ENCODE measurements around the gene HSD17B14. TPM values are rescaled to one million over a fixed set of nuclear protein-coding genes. Genes with fewer than 3 reads are reported as not detected.
"Not testable (repeated sequence)": the region's sequence is repeated elsewhere in the genome, so short reads cannot be mapped to it uniquely, and the experiment has no call there.

Gene HSD17B14
- 0.59 TPM in 1 of 2 replicates, not detected in the other for total RNA-seq
- 5.5 TPM for polyA plus RNA-seq (2012)

DNA sequence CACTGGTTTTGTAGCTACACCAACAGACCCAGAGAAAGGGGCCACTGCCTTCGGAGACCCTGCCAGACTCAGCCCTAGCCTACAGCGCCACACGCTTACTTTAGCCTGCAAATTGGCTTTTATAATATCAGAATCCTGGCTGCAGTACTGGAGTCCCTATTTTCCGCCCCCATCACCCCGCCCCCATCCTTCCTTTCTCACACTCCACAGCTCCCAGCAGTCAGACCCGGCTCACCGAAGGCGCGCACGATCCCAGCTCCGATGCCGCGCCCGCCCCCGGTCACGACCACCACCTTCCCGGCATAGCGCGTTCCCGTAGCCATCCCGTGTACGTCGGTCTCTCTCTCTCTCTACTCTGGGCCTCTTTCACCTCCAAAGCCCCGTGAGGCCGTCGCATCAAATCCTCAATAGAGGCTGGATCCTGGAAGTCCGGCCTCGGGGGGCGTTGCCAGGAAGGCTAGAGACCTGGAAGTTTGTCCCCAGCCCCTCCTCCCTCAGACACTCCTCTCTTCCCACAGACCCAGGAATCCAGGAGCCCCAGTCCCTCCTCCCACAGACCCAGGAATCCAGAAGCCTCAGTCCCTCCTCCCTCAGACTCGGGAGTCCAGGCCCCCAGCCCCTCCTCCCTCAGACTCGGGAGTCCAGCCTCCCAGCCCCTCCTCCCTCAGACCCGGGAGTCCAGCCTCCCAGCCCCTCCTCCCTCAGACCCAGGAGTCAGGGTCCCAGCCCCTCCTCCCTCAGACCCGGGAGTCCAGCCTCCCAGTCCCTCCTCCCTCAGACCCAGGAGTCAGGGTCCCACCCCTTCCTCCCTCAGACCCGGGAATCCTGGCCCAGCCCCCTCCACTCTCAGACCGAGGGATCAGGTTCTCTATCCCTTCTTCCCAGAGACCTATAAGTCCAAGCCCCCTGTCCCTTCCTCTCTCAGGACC, at the start of gene HSD17B14:
TSS of gene HSD17B14 (minus strand) at position 403 of the 929 bp plus-strand sequence. CDS start at position 323, 80 bp downstream.
- DNase-seq (ENCODE audit: low read depth): no peak

DNA sequence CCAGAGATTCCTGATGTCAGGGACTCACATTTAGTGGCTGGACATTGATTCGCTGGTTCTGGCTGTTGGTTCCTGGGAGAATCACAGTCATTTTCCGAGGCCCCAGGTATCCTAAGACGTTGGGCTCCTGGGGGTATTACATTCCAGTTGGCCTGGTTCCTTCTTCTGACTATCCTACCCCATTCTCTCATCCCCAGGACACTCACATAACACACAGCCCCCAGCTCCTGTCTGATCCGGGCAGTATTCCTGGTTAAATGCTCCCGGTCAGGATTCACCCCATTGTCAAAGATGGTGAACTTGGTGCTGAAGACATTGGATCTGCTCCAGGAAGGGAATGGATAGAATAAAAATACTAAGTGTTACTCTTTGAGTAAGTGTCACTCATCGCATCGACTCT, 47.4 kb upstream of the HSD17B14 start:
- DNase-seq (ENCODE audit: low read depth): no peak

DNA sequence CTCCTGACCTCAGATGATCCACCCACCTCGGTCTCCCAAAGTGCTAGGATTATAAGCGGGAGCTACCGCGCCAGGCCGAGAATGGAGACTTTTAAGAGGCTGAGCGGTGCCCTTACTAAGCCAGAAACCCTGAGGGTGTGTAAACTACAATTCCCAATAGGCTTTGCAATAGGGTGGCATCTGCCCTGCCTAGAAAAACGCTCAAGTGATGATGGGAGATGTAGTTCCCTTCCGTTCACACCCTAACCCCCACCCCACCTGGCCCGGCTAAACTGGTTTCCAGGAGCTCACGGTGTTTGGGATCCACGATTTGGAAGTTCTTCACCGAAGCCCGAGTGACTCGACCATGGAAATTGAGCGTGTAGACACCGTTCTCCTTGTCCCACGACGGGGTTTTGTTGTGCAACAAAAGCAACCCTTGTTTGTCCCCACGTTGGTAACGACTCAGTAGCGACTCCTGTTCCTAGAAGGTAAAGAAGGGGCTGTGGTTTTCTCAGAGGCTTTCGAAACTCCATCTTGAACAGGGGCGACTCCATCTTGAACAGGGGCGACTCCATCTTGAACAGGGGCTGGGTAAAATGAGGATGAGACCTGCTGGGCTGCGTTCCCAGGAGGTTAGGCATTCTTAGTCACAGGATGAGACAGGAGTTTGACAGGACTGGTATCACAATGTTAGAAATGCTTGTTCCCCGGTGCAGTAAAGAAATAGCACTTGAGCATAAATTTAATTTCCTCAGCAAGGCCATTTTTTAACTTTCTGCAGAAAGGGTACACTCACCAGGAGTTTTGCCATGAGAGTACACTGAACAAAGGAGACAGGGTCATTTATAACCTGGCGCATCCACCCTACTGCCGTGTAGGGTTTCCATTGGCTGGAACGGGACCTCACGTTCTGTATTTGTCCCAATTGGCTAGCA, 45.7 kb upstream of the HSD17B14 start:
- DNase-seq (ENCODE audit: low read depth): no peak

DNA sequence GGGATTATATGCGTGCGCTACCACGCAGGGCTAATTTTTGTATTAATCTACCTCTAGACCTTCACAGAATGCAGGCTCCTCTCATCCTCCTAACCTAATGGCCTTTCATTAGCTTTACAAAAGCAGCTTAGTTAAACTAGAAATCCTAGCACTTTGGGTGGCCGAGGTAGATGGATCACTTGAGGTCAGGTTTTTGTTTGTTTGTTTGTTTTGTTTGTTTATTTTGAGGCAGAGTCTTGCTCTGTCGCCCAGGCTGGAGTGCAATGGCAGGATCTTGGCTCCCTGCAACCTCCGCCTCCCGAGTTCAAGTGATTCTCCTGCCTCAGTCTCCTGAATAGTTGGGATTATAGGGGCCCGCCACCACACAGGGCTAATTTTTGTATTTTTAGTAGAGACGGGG, 43.4 kb upstream of the HSD17B14 start:
- not testable (repeated sequence) for DNase-seq (ENCODE audit: low read depth)

DNA sequence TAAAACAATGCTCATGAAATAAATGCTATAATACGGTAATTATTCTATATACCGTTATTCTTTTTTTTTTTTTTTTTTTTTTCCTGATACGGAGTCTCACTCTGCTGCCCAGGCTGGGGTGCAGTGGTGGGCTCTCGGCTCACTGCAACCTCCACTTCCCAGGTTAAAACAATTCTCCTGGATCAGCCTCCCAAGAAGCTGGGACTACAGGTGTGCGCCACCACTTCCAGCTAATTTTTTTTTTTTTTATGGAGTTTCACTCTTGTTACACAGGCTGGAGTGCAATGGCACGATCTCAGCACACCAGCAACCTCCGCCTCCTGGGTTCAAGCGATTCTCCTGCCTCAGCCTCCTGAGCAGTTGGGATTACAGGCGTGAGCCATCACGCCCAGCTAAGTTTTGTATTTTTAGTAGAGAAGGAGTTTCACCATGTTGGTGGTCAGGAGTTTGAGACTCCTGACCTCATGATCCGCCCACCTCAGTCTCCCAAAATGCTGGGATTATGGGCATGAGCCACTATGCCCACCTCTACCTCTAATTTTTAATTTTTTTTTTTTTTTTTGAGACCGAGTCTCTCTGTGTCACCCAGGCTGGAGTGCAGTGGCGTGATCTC, 42.8 kb upstream of the HSD17B14 start:
- DNase-seq (ENCODE audit: low read depth): no peak

DNA sequence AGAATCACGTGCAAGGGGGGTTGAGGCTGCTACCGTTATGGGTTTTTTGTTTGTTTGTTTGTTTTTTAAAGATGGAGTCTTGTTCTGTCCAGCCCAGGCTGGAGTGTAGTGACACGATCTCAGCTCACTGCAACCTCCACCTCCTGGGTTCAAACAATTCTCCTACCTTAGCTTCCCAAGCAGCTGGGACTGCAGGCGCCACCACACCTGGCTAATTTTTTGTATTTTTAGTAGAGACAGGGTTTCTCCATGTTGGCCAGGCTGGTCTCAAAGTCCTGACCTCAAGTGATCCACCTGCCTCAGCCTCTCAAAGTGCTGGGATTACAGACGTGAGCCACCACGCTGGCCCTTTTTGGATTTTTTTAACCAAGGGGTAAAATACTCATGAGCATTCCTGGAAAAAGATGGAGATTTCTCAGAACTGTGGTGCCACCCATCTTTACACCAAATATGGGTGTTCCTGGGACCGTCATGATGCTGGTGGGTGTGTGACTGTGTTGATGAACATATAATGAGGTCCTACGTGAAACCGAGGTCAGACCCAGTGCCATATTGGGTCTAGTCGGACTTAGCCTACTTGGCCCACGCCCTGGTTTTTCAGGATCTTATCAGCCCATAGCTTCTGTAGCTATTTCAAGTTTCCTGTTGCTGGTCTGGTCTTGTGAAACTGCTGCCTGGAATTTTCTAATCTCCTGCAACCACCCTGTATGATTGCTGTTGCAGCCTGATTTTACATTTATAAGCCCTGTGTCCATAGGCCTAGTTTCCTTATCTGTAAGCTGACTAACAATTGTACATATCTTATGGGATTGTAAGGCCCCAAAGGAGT, 42.1 kb upstream of the HSD17B14 start:
- no peak for DNase-seq (ENCODE audit: low read depth)

DNA sequence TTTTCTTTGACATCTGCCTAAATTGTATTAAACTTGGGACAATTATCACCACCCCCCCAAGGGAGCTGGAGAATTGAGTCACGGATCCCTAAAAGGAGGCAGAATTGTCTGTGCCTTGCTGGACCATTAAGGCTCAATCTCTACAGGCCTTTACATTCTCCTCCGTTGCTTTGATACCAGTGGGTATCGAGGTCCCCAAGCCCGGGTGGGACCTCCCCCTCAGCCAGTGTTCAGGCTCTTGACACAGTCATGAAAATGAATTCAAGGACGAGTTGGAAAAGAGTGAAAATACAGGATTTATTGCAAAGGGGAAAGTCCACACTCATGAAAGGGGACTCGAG, 41.5 kb upstream of the HSD17B14 start:
- DNase-seq (ENCODE audit: low read depth): no peak

DNA sequence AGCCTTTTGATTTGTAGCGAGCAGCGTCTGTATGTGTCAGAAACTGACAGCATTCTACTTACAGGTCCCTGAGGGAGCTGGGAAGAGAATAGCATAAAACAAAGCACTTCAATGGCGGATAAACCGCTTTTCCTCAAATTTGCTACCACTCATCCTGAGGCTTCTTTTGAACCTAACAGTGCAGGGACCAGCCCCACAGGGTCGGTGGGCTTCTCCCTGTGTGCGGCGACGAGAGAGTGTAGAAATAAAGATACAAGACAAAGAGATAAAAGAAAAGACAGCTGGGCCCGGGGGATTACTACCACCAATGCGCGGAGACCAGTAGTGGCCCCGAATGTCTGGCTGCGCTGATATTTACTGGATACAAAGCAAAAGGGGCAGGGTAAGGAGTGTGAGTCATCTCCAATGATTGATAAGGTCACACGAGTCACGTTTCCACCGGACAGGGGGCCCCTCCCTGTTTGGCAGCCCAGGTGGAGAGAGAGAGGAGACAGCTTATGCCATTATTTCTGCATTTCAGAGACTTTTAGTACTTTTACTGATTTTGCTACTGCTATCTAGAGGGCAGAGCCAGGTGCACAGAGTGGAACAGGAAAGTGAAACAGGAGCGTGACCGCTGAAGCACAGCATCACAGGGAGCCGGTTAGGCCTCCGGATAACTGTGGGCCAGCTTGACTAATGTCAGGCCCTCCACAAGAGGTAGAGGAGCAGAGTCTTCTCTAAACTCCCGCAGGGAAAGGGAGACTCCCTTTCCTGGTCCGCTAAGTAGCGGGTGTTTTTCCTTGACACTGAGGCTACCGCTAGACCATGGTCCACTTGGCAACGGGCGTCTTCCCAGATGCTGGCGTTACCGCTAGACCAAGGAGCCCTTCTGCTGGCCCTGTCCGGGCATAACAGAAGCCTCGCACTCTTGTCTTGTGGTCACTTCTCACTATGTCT, 40.0 kb upstream of the HSD17B14 start:
- not testable (repeated sequence) for DNase-seq (ENCODE audit: low read depth)

DNA sequence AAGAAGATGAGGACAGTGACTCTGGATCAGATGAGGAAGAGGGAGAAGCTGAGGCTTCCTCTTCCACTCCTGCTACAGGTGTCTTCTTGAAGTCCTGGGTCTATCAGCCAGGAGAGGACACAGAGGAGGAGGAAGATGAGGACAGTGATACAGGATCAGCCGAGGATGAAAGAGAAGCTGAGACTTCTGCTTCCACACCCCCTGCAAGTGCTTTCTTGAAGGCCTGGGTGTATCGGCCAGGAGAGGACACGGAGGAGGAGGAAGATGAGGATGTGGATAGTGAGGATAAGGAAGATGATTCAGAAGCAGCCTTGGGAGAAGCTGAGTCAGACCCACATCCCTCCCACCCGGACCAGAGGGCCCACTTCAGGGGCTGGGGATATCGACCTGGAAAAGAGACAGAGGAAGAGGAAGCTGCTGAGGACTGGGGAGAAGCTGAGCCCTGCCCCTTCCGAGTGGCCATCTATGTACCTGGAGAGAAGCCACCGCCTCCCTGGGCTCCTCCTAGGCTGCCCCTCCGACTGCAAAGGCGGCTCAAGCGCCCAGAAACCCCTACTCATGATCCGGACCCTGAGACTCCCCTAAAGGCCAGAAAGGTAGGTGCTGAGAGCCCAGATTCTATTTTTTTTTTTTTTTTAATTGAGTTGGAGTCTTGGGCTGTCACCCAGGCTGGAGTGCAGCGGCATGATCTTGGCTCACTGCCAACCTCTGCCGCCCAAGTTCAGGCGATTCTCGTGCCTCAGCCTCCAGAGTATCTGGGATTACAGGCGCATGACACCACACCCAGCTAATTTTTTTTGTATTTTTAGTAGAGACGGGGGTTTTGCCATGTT, 38.2 kb upstream of the HSD17B14 start:
- DNase-seq (ENCODE audit: low read depth): peak; percentile 24

DNA sequence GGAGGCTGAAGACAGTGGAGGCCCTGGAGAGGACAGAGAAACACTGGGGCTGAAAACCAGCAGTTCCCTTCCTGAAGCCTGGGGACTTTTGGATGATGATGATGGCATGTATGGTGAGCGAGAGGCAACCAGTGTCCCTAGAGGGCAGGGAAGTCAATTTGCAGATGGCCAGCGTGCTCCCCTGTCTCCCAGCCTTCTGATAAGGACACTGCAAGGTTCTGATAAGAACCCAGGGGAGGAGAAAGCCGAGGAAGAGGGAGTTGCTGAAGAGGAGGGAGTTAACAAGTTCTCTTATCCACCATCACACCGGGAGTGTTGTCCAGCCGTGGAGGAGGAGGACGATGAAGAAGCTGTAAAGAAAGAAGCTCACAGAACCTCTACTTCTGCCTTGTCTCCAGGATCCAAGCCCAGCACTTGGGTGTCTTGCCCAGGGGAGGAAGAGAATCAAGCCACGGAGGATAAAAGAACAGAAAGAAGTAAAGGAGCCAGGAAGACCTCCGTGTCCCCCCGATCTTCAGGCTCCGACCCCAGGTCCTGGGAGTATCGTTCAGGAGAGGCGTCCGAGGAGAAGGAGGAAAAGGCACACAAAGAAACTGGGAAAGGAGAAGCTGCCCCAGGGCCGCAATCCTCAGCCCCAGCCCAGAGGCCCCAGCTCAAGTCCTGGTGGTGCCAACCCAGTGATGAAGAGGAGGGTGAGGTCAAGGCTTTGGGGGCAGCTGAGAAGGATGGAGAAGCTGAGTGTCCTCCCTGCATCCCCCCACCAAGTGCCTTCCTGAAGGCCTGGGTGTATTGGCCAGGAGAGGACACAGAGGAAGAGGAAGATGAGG, 37.4 kb upstream of the HSD17B14 start:
- DNase-seq (ENCODE audit: low read depth): no peak

DNA sequence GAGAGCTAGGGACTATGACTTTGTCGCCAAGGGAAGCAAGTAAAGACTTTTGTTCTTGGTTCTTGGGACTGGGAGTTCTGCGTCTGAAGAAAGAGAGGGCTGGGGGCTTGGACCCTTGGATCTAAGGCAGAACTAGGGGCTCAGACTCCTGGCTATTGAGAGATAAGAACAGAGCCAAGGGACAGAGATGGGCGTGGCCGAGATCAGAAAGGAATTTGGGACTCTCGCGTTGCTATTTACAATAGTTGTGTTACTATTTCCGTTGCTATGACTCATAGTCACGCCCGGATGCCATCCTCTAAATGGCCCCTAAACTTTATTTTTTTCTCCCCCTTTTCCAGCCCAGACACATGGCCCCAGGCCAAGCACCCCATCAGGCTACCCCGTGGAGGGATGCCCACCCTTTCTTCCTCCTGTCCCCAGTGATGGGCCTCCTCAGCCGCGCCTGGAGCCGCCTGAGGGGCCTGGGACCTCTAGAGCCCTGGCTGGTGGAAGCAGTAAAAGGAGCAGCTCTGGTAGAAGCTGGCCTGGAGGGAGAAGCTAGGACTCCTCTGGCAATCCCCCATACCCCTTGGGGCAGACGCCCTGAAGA, 36.7 kb upstream of the HSD17B14 start:
- peak; percentile 96 for DNase-seq (ENCODE audit: low read depth)

DNA sequence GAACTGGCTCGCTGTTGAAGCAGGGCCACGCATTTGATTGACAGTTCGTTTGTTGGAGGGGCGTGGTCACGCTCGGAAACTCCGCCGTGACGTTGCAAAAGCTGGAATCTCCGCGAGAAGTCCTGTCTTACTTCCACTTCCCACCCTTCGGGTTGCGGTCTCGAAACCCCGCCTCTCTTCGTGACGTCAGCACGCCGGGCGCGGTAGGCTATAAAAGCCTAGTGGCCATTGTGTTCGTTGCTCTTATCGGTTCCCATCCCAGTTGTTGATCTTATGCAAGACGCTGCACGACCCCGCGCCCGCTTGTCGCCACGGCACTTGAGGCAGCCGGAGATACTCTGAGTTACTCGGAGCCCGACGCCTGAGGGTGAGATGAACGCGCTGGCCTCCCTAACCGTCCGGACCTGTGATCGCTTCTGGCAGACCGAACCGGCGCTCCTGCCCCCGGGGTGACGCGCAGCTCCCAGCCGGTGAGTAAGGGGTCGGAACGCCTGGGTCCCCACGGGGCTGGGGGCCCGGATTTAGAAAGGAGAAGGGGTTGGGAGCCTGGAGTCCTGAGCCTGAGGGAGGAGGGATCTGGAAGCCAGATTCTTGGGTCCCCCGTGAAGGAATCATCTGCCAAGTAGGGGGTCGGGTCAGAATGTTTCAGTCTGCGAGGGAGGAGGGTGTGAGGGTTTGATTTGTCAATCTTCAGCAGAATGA, 36.0 kb upstream of the HSD17B14 start, which contains the start of gene PPP1R15A:
TSS of gene PPP1R15A (plus strand) at position 240 of the 702 bp plus-strand sequence. CDS start 813 bp downstream, outside the sequence.
- DNase-seq (ENCODE audit: low read depth): peak; percentile 98

DNA sequence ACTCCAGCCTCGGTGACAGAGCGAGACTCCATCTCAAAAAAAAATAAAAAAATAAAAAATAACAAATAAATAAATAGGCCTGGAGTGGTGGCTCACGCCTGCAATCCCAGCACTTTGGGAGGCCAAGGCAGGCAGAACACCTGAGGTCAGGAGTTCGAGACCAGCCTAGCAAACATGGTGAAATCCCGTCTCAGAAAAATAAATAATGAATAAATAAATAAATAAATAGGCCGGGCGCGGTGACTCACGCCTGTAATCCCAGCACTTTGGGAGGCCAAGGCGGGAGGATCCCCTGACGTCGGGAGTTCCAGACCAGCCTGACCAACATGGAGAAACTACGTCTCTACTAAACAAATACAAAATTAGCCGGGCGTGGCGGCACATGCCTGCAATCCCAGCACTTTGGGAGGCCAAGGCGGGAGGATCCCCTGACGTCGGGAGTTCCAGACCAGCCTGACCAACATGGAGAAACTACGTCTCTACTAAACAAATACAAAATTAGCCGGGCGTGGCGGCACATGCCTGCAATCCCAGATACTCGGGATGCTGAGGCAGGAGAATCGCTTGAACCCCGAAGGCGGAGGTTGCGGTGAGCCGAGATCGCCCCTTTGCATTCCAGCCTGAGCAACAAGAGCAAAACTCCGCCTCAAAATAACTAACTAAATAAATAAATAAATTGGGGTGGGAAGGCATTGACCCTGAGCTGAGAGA, 35.3 kb upstream of the HSD17B14 start:
- DNase-seq (ENCODE audit: low read depth): not testable (repeated sequence)

DNA sequence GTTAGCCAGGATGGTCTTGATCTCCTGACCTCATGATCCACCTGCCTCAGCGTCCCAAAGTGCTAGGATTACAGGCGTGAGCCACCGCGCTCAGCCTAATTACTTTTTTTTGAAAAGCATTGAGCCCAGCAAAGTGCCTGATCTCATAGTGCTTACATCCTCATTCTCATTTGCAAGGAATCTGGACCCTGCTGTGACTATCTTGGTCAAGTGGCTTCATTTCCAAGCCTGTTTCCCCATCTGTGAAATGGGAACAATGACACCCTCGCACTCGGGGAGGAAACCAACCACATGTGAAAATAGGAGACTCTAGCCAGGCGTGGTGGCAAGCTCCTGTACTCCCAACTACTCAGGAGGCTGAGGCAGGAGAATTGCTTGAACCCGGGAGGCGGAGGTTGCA, 33.8 kb upstream of the HSD17B14 start:
- no peak for DNase-seq (ENCODE audit: low read depth)

DNA sequence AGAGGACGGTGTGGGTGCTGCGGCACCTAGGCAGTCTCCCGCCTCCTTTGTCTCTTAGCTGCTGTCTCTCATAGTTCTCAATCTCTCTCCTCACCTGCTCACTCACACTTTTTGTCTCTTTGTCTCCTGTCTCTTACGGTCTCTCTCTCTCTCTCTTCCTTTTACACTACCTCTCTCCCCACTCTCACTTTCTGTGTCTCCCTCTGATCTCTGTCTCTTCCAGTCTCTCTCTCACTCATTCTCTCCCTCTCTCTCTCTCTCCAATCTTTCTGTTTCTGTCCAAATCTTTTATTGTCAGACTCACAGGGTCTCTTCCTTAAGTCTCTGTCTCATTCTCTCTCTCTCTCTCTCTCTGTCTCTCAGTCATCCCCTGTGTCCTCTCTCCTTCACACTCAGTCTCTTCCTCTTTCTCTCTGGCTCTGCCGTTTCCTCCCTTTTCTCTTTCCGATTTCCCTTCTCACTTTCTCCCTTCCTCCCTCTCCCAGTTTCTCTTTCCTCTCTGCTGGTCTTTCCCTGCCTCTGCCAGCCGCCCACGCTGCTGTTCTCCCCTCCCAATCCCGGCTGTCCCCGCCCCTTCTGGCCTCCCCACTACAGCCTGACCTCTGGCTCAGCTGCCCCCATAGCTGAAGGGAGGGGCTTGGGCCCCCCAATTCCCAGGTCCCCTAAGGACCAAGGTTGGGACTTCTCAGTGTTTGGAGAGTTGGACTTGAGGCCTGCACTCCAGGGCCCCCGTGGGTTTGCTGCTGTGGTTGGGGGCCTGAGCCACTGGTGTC, 32.0 kb upstream of the HSD17B14 start, which contains the start of gene PLEKHA4:
TSS of gene PLEKHA4 (minus strand) at position 504 of the 773 bp plus-strand sequence. CDS start 997 bp downstream, outside the sequence.
- DNase-seq (ENCODE audit: low read depth): peak; percentile 71

Measured in myocyte (in vitro differentiated cells).